D341Med (cell line): ENCODE results near the gene RNF220.
"Not testable (repeated sequence)": the region's sequence is repeated elsewhere in the genome, so short reads cannot be mapped to it uniquely, and the experiment has no call there.

Experiments used
- DNase-seq: peaks from one replicate; pipeline ENCODE4 v3.0.0; 2012; ENCODE audit warnings: low spot score

The RNF220 gene

DNA sequence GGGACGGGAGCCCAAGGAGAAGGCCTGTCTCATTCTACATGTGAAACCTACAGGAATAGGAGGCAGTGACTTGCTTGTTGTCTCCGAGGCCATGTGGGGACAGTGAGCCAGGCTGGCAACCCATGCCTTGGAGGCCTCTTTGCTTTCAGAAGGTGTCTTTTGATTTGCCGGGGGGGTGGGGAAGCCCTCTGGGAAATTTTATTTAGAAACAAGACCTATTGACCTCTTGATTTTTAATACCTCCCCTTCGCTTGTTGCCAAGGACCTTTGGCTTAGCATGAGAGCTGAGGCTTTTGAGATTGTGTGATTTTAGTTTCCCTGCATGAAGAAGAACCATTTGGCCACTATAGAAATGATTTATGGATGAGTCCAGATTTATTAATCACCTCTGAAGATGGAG is 273.6 kb downstream of the RNF220 start:
- DNase-seq = no peak

DNA sequence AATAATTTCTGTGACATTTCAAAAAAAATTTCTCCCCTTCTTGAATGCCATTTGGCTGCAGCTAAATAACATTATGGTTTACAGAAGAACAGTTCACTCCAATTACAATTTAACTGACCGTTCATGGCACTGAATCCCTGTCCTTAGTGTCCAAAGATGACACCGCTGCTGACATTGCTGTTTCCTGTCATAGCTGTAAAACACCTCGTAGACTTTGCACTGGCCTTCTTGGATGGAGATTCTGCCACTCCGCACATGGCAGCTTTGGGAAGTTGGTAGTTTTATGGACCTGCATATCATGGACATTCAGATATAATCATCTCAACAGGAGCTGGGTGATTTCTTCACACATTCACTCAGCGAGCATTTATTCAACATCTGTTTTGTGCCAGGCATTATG is 274.4 kb downstream of the RNF220 start:
- no peak for DNase-seq

DNA sequence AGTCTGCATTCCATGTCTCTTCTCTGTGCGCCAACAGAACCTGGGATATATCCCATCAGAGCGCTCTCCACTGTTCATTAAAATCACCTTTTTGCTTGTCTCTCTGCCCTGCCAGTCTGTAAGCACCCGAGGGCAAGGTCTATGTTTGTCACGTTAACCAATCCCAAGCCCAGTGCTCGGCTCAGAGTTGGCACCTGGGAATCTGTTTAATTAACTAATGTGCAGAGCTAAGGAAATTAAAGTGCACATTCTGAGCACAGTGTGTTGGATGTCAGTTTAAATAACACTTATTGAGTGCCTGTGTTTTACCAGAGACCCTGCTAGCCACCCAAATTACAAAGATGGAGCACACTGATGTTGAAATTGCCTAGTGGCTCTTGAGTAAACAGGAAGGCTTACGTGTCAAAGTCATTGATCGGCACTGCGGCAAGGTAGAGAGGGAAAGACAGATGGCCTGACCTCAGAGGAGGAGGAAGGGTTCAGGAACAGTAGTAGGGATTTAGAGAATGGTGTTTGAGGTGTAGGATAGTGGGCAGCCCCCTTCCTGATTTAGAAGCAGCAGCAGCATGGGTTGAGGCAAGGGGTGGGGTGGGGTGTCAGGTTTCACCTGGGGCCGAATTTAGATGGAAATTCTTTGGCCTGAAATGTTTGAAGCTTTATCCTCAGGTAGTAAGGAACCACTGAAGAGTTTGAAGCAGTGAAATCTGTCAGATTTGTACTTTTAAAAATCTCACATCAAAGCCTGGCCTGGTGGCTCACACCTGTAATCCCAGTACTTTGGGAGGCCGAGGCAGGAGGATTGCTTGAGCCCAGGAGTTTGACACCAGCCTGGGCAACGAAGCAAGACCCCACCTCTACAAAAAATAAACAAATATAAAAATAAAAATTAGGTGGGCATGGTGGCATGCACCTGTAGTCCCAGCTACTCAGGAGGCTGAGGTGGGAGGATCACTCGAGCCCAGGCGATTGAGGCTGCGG is 277.1 kb downstream of the RNF220 start:
- DNase-seq = no peak

DNA sequence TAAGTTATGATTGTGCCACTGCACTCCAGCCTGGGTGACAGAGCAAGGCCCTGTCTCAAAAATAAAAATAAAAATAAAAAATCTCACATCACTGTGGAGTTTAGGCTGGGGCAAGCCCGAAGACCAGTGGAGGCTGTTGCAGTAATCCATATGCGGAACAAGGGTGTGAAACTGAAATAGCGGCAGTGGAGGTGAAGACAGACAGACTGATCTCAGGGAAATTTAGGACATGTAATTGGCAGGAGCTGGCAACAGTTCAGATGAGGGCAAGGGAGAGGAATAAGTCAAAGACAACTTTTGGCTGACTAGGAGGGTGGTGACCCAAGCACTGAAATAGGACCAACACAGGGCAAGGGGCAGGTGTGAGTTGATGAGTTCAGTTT is 277.8 kb downstream of the RNF220 start:
- DNase-seq = no peak

DNA sequence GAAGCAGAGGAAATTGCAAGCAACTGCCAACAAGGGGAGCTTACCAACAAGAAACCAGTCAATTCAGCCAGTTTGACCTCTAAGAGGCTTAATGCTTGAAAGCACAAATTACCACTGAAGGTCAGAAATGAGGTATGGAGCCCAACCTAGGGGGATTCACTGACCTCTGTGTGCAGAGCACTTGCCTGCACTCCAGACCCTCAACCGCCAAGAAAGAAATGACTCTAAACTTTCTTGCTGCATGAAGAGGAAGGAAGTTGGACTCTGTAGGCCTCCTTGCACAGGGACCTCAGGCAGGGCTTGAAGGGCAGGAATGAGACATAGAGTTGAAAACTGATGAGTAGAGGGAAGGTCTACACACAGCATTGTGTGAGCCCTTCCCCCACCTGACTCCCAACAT is 279.5 kb downstream of the RNF220 start:
- no peak for DNase-seq

DNA sequence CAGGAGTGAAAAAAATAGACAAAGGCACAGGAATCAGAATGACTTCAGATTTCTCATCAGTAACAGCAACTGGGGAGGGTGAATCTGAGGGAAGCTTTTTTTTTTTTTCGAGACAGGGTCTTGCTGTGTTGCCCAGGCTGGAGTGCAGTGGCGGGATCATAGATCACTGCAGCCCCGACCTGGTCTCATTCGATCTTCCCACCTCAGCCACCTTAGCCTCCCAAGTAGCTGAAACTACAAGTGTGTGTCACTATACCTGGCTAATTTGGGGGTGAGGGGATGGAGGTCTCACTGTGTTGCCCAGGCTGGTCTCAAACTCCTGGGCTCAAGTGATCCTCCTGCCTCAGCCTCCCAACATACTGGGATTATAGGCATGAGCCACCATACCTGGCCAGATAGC is 280.2 kb downstream of the RNF220 start:
- DNase-seq = no peak

DNA sequence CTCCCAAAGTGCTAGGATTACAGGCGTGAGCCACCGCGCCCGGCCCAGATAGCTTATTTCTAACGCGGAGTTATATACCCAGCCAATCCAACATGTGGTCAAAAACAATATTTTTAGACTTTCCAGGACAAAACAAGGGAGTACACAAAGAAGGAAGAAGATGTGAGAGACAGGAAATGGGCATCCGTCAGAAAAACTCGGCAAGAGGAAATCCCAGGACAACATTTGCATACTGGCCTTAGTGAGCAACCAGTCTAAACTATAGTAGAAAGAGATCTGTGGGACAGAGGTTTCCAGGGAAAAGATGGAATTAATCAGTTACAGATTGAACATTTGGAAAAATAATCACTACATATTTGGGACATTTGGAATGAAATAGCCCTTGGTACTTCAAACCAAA is 280.8 kb downstream of the RNF220 start:
- no peak for DNase-seq

DNA sequence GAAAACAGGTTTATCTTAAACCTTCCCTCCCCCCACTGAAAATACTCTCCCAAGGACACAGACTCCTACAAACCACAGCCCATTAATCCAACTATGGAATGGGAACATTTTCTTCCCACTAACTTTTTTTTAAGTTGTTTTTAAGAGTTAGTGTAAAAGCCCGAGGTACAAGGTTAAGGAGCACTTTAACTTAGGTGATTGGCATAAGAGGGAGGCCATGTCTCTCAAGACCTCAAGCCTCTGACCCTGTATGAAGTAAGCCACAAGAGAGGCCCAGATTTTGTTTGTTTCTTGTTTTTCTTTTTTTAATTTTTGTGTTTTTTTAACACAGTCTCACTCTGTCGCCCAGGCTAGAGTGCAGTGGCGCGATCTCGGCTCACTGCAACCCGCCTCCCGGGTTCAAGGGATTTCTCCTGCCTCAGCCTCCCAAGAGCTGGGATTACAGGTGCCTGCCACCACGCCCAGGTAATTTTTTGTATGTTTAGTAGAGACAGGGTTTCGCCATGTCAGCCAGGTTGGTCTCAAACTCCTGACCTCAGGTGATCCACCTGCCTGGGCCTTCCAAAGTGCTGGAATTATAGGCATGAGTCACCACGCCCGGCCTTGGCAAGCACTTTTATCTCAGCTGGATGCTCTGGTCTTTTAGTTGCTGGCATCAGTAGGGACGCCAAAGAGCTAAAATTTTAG is 283.8 kb downstream of the RNF220 start:
- DNase-seq = no peak

DNA sequence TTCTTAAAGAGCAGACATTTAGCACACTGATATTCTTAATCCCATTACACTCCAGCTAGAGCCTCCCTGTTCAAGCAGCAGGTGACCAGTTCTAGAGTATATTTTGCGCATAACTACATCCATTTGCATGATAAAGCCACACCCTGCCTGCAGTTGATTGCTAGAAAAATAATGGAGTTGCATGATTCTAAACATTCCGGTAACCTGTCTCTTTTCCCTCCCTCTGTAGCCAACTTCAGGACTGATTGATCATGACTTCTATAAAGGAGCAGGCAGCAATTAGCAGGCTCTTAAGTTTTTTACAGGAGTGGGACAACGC is 284.4 kb downstream of the RNF220 start:
- no peak for DNase-seq

DNA sequence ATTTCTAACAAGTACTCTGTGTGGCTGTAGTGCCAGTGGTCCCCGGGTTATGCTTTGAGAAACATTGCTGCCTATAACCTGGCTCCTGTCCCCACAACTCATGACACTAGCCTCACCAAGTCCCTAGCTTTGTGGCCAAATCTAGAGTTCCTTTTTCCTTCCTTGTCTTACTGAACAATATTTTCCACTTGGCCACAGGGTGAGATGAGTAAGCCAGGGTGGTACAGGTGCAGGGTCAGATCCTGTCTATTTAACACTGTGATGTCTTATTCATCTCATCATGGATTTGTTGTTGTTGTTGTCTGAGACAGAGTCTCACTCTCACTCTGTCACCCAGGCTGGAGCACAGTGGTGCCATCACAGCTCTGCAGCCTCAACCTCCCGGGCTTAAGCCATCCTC is 288.1 kb downstream of the RNF220 start:
- no peak for DNase-seq

DNA sequence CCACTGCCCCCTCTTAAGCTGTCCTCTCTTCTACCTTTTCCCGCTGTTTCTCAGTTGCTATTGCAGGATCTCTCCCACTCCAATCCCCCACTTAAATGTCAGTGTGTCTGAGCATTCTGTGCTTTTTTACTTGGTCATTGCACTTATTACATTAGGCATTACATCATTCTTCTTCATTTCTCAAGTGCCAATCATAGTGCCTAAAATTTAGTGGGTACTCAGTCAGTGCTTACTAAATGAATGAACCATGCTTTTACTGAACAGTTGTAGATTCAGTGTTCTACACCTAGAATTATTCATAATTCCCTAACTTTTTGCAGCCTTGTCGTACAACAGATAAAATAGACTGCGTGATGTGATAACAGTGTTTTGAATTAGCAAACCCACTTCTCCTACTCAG is 288.8 kb downstream of the RNF220 start:
- no peak for DNase-seq

DNA sequence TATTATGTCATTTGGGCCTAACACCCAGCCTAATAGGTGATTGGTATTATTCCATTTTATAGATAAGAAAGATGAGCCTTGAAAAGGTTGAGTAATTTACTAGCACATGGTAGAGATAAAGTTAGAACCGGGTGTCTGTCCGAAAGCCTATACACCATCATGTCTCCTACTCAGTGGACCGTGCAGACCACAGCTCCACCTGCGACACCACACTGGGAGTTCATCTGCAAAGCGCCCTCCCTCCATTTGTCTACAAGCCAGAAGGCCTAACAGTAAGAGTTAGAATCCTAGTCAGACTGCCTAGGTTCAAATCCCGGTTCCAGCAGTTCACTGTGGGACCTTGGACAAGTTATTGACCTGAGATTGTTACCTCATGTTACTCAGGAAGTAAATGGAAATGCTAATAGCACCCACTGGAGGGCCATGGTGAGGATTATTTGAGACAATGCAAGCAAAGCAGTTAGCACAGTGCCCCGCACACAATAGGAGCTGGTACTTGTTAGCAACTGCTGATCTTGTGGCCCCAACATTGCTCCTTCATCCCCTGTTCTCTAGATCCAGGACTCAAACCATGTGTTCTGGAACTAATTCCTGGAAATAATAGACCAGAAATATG is 289.9 kb downstream of the RNF220 start:
- no peak for DNase-seq

DNA sequence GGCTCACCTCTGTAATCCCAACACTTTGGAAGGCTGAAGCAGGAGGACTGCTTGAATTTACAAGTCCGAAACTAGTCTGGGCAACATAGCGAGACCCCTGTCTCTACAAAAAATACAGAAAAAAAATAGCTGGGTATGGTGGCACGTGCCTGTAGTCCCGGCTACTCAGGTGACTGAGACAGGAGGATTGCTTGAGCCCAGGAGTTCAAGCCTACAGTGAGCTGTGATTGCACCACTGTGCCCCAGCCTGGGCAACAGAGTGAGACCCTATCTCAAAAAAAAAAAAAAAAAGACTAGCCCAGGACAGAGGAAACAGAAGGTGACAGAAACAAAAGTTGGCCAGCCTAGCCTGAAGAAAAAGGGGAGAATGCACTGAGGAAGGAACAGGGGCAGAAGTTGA is 290.6 kb downstream of the RNF220 start:
- DNase-seq = no peak

DNA sequence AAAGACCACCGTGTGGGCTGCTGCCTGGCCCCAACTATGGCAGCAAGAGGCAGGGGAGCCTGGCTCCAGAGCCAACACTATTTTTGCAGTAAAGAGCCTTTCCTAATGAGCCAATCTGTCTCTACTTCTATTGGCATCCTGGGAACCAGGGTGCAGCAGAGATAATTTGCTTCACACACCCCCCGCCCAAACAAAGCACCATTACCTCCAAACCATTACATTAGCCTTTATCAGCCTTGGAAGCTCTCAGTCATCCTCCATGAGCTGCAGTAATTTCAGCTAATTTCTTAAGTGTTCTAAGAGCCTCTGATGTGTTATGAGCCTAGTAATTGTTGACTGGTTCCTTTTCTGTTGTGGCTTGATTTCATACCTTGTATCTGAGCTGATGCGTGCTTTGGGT is 291.0 kb downstream of the RNF220 start:
- no peak for DNase-seq

DNA sequence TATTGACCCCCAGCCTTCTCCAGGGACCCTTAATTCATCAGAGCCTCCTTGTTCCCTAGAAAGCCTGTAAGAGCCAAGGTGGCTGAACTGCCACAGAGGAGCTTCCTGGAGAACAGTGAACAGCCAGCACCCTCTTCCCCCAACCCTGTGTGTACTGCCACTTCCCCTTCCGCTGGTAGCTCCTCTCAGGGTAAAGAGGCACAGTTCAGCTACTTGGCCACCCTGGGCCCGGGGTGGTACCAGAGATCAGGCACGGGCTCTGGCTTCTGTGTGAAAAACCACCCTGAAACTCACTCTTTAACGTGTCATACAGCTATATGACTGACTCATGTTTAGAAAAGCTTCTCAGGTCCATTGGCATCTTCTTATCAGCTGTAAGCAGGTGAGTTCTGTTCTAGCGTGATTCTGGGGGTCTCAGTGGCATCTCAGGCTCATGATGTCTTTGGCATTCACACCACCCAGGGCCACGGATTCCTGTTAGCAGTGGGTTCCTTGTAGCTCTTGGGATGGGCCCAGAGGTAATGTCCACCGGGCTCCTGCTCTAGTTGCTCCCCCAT is 291.8 kb downstream of the RNF220 start:
- no peak for DNase-seq

DNA sequence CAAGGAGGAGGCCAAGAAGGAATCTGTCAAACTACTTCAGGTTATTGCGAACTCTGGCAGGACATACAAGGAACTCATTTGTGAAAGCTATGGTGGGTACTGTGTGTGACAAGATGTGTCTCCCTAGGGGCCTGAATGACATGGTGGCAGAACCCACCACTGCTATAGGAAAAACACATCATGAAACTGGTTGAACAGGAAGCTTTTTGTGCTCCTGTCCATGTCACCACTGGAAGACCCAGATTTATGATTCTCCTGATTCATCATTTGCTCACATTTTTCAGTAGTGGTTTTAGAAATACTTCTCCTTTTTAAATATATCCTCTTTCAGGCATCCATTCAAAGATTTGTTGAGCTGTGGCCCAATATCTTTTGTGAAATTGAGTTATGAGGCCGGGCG is 293.1 kb downstream of the RNF220 start:
- no peak for DNase-seq

DNA sequence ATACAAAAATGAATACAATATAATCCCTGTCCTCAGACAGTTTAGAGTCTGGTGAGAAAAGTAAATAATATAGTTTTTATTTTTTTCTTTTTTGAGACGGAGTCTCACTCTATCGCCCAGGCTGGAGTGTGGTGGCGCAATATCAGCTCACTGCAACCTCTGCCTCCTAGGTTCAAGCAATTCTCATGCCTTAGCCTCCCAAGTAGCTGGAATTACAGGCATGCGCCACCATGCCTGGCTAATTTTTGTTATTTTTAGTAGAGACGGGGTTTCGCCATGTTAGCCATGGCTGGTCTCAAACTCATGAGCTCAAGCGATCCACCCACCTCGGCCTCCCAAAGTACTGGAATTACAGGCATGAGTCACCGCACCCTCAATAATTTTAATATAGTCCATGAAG is 294.3 kb downstream of the RNF220 start:
- DNase-seq = not testable (repeated sequence)

DNA sequence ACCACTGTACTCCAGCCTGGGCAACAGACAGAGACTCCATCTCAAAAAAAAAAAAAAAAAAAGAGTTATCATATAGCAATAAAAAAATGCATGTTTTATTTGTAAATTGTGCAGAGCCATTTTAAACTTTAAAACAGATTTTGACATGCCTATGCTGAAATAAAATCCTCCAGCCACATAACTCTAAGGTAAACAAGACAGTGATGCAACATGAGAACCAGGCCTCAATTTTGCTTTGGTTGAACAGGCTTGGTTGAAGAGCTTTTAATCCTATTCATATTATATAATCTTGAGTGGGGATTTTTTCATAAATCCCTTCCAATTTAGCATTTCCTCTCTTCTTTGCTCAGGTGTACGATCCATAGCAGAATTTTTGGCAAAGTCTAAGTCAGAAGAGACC is 295.5 kb downstream of the RNF220 start:
- no peak for DNase-seq

DNA sequence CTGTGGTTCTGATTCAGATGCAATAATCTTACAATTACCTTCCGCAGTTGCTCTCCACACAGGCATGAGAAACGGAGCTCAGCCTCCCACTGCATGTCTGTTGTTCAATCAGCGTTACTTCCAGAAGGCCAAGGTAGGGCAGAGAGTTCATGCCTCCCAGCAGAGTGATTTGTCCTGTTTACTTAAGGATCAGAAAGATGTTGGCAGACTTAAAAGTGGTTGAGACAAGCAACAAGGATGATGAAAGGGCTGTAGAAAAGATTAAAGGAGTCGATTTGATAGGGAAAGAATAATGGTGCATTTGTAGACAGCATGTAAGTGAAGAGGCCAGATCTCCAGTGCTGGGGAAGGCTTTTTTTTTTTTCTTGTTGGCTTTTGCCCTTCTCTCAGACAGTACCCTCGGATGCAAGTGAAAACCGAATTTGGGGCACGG is 296.1 kb downstream of the RNF220 start:
- DNase-seq = no peak
